H9 (cell line): Measurements from ENCODE around the gene GCLC. TPM values are rescaled to one million over a fixed set of nuclear protein-coding genes. Genes with fewer than 3 reads are reported as not detected.
A peak's percentile ranks its signal among the peaks of the same experiment; 100 is the strongest.

ENCODE experiments used
- DNase-seq: peaks from one replicate; pipeline ENCODE4 v3.0.0-alpha.2; 2017
- H2AFZ ChIP-seq: one replicate; pipeline ENCODE4 v1.6.1; 2013; ENCODE audit warnings: mild to moderate bottlenecking, low read length, control low read depth, moderate library complexity
- H2AK5ac ChIP-seq: 2 replicates; pipeline ENCODE4 v1.6.1; 2013; ENCODE audit warnings: low read length, control low read depth, mixed read lengths; ENCODE audit not compliant: insufficient read length
- H2BK120ac ChIP-seq: one replicate; pipeline ENCODE4 v1.6.1; 2013; ENCODE audit warnings: low read depth, mild to moderate bottlenecking, low read length, control low read depth, inconsistent platforms; ENCODE audit not compliant: poor library complexity, severe bottlenecking
- H2BK12ac ChIP-seq: 2 replicates; pipeline ENCODE4 v1.6.1; 2013; ENCODE audit warnings: low read length, control low read depth, mixed read lengths, low read depth; ENCODE audit not compliant: insufficient read length
- H2BK15ac ChIP-seq: 2 replicates; pipeline ENCODE4 v1.6.1; 2013; ENCODE audit warnings: low read depth, low read length, control low read depth
- H2BK20ac ChIP-seq: one replicate; pipeline ENCODE4 v1.6.1; 2013; ENCODE audit warnings: low read depth, mild to moderate bottlenecking, low read length, control low read depth, inconsistent platforms; ENCODE audit not compliant: poor library complexity, severe bottlenecking
- H2BK5ac ChIP-seq: 2 replicates; pipeline ENCODE4 v1.6.1; 2013; ENCODE audit warnings: low read length, control low read depth, mixed read lengths; ENCODE audit not compliant: insufficient read length
- H3K14ac ChIP-seq: 2 replicates; pipeline ENCODE4 v1.6.1; 2013; ENCODE audit warnings: low read length, control low read depth; ENCODE audit not compliant: insufficient read depth
- H3K18ac ChIP-seq: 2 replicates; pipeline ENCODE4 v1.6.1; 2013; ENCODE audit warnings: low read depth, mild to moderate bottlenecking, mixed read lengths, low read length, control low read depth; ENCODE audit not compliant: insufficient read length
- H3K23ac ChIP-seq: 2 replicates; pipeline ENCODE4 v1.6.1; 2013; ENCODE audit warnings: low read length, control low read depth, mixed read lengths, low read depth; ENCODE audit not compliant: insufficient read length
- H3K23me2 ChIP-seq: 2 replicates; pipeline ENCODE4 v1.6.1; 2013; ENCODE audit warnings: low read depth, mild to moderate bottlenecking, mixed read lengths, low read length, control low read depth; ENCODE audit not compliant: insufficient read length, poor library complexity, severe bottlenecking
- H3K27ac ChIP-seq: 2 replicates; pipeline ENCODE4 v1.5.1; 2013; ENCODE audit warnings: low read length, control low read depth, mixed read lengths, low read depth; ENCODE audit not compliant: insufficient read length
- H3K27me3 ChIP-seq: 2 replicates; pipeline ENCODE4 v1.6.1; 2013; ENCODE audit warnings: low read length, control low read depth, inconsistent platforms; ENCODE audit not compliant: insufficient read depth
- H3K4ac ChIP-seq: 2 replicates; pipeline ENCODE4 v1.6.1; 2013; ENCODE audit warnings: low read depth, mild to moderate bottlenecking, control low read depth, inconsistent platforms, low read length, moderate library complexity
- H3K4me1 ChIP-seq: 2 replicates; pipeline ENCODE4 v1.6.1; 2013; ENCODE audit warnings: low read length, control low read depth, inconsistent platforms; ENCODE audit not compliant: insufficient read depth
- H3K4me2 ChIP-seq: 2 replicates; pipeline ENCODE4 v1.6.1; 2013; ENCODE audit warnings: low read length, control low read depth, mixed read lengths; ENCODE audit not compliant: insufficient read length, insufficient read depth
- H3K56ac ChIP-seq: 2 replicates; pipeline ENCODE4 v1.6.1; 2013; ENCODE audit warnings: low read depth, mild to moderate bottlenecking, mixed read lengths, low read length, control low read depth; ENCODE audit not compliant: insufficient read length
- H3K79me1 ChIP-seq: 2 replicates; pipeline ENCODE4 v1.6.1; 2013; ENCODE audit warnings: low read depth, mild to moderate bottlenecking, moderate library complexity, low read length, control low read depth, inconsistent platforms; ENCODE audit not compliant: insufficient read depth, poor library complexity, severe bottlenecking
- H3K79me2 ChIP-seq: 2 replicates; pipeline ENCODE4 v1.6.1; 2013; ENCODE audit warnings: low read length, control low read depth, inconsistent platforms; ENCODE audit not compliant: insufficient read depth
- H3K9ac ChIP-seq: 2 replicates; pipeline ENCODE4 v1.6.1; 2013; ENCODE audit warnings: low read length, control low read depth, mixed read lengths; ENCODE audit not compliant: insufficient read length; ENCODE audit errors: extremely low read depth
- H3K9me3 ChIP-seq: one replicate; pipeline ENCODE4 v1.6.1; 2013; ENCODE audit warnings: low read depth, low read length, inconsistent platforms; ENCODE audit not compliant: control insufficient read depth
- H3T11ph ChIP-seq: one replicate; pipeline ENCODE4 v1.6.1; 2013; ENCODE audit warnings: mild to moderate bottlenecking, low read length, control low read depth, inconsistent platforms
- H4K20me1 ChIP-seq: one replicate; pipeline ENCODE4 v1.6.1; 2013; ENCODE audit not compliant: control insufficient read depth, insufficient read length, insufficient read depth
- H4K5ac ChIP-seq: 2 replicates; pipeline ENCODE4 v1.6.1; 2013; ENCODE audit warnings: low read depth, mild to moderate bottlenecking, mixed read lengths, low read length, control low read depth; ENCODE audit not compliant: insufficient read length
- H4K8ac ChIP-seq: replicated peaks from 2 replicates; pipeline ENCODE4 v1.6.1; 2013; ENCODE audit warnings: low read length, control low read depth, mixed read lengths, low read depth; ENCODE audit not compliant: insufficient read length
- H4K91ac ChIP-seq: 2 replicates; pipeline ENCODE4 v1.6.1; 2013; ENCODE audit warnings: low read depth, mild to moderate bottlenecking, moderate library complexity, mixed read lengths, low read length, control low read depth; ENCODE audit not compliant: insufficient read length
- H3K27ac Mint-ChIP-seq, 3 experiments: 2 replicates in 2 of 3; 3 replicates in 1 of 3; pipeline ENCODE4 v1.8.0; 2020 to 2021; ENCODE audit warnings: mixed read lengths in 3 of 3, mild to moderate bottlenecking in 1 of 3, moderate library complexity in 1 of 3
- H3K27me3 Mint-ChIP-seq: 2 replicates; pipeline ENCODE4 v1.8.0; 2021; ENCODE audit warnings: low read depth, mild to moderate bottlenecking, moderate library complexity, mixed read lengths
- H3K36me3 Mint-ChIP-seq, 3 experiments: 2 replicates in 2 of 3; 3 replicates in 1 of 3; pipeline ENCODE4 v1.8.0; 2020 to 2021; ENCODE audit warnings: low read depth in 3 of 3, mixed read lengths in 3 of 3; ENCODE audit not compliant: insufficient read depth in 1 of 3
- H3K4me1 Mint-ChIP-seq, 2 experiments: 2 replicates each; pipeline ENCODE4 v1.8.0; 2020; ENCODE audit warnings: mixed read lengths in 2 of 2
- H3K4me3 Mint-ChIP-seq, 2 experiments: 2 replicates in 1 of 2; 3 replicates in 1 of 2; pipeline ENCODE4 v1.8.0; 2020 to 2021; ENCODE audit warnings: mild to moderate bottlenecking in 2 of 2, mixed read lengths in 2 of 2, moderate library complexity in 1 of 2
- H3K9me3 Mint-ChIP-seq, 2 experiments: 2 replicates in 1 of 2; 3 replicates in 1 of 2; pipeline ENCODE4 v1.8.0; 2020; ENCODE audit warnings: mild to moderate bottlenecking in 2 of 2, mixed read lengths in 2 of 2, moderate library complexity in 1 of 2
- CTCF ChIP-seq: fragments of 200-600 bp; sonication (generic); conservative IDR thresholded peaks from 3 replicates; pipeline ENCODE4 v1.8.0; 2021; ENCODE audit warnings: antibody characterized with exemption, mild to moderate bottlenecking
- WGBS: extraction: QIAGEN DNeasy Blood & Tissue Kit; methylation state at CpG from one replicate; pipeline ENCODE4 v1.1.7; 2013; ENCODE audit warnings: missing lambda C conversion rate, low lambda C conversion rate, mixed read lengths; ENCODE audit not compliant: insufficient read length; ENCODE audit errors: extremely low coverage; 5-methylcytosine and 5-hydroxymethylcytosine counted together
- total RNA-seq: library from RNA; stranded (reverse); gene quantifications from 2 replicates; pipeline ENCODE4 v1.2.1, GENCODE V29; 2021

Gene GCLC
- total RNA-seq, 1 experiment from 2014 or later, result 55.5 TPM

GRCh38 chr6:53529324-53530036, 15.4 kb downstream of the GCLC start:
- peak overlapping the region; percentile 66 to 94 (median 88); a peak in 6 of 7 replicates for H3K27ac Mint-ChIP-seq
- H3K79me2 ChIP-seq, result no peaks in the 10 kb centered on the region; the same call in 1 of the 2 replicates
- H3K4ac ChIP-seq, result no peak overlapping the region
- H2AFZ ChIP-seq, result no peak overlapping the region
- H4K8ac ChIP-seq, result no peak overlapping the region
- H4K91ac ChIP-seq, result no peak overlapping the region
- no peaks in the 10 kb centered on the region for H3K9me3 ChIP-seq
- H3K9me3 Mint-ChIP-seq, result no peaks in the 10 kb centered on the region
- no peak overlapping the region for H3K9ac ChIP-seq
- no peak overlapping the region; a peak in 1 of 5 replicates for H3K4me3 Mint-ChIP-seq
- DNase-seq, result no peak
- H3K23ac ChIP-seq, result no peak overlapping the region
- no peak for TF ChIP-seq CTCF
- H2BK5ac ChIP-seq, result no peak overlapping the region
- no peak overlapping the region for H3K4me2 ChIP-seq
- no peak overlapping the region for H3K27ac ChIP-seq
- H2BK120ac ChIP-seq, result no peak overlapping the region
- no peak overlapping the region for H2BK12ac ChIP-seq
- H3K36me3 Mint-ChIP-seq, result no peaks in the 10 kb centered on the region
- no peak overlapping the region for H2BK15ac ChIP-seq
- no CpG with 5 or more reads among the region's 5 CpGs for WGBS
- H3K18ac ChIP-seq, result no peak overlapping the region
- H3K4me1 ChIP-seq, result peaks cover 21% of the 10 kb centered on the region
- no peak overlapping the region for H4K5ac ChIP-seq
- H3T11ph ChIP-seq, result no peak overlapping the region
- no peaks in the 10 kb centered on the region for H4K20me1 ChIP-seq
- H3K27me3 Mint-ChIP-seq, result no peaks in the 10 kb centered on the region
- no peak overlapping the region for H3K56ac ChIP-seq
- no peak overlapping the region for H3K14ac ChIP-seq
- no peaks in the 10 kb centered on the region for H3K27me3 ChIP-seq
- H3K23me2 ChIP-seq, result no peaks in the 10 kb centered on the region
- H2BK20ac ChIP-seq, result no peak overlapping the region
- H3K79me1 ChIP-seq, result no peaks in the 10 kb centered on the region
- H3K4me1 Mint-ChIP-seq, result peaks cover 86 to 87% of the 10 kb centered on the region in 2 experiments
- no peak overlapping the region for H2AK5ac ChIP-seq
